ENCODE data around the gene NFE2L1. TPM values are rescaled to one million over a fixed set of nuclear protein-coding genes. Genes with fewer than 3 reads are reported as not detected.

NFE2L1 gene
- total RNA-seq, 1 experiment from 2014 or later = 161 TPM

GRCh38 chr17:48081858-48082257 lies 33.7 kb downstream of the NFE2L1 start:
- Histone ChIP-seq H3K27ac (ENCODE audit: insufficient read length, low read depth, low read length) (no peak overlapping the region), H4K5ac (ENCODE audit: insufficient read length, low read depth, low read length) (no peak overlapping the region), H3T11ph (ENCODE audit: low read length) (no peak overlapping the region), H3K79me1 (ENCODE audit: insufficient read depth, low read depth, low read length, poor library complexity, severe bottlenecking) (peaks cover 5% of the 10 kb centered on the region), H3K9ac (ENCODE audit: extremely low read depth, insufficient read length, low read length) (no peak overlapping the region), H2BK20ac (ENCODE audit: low read depth, low read length, poor library complexity, severe bottlenecking) (no peak overlapping the region), H4K20me1 (ENCODE audit: control insufficient read depth, insufficient read depth, insufficient read length) (no peaks in the 10 kb centered on the region), H3K18ac (ENCODE audit: insufficient read length, low read depth, low read length) (no peak overlapping the region), H3K14ac (ENCODE audit: insufficient read depth, low read length) (no peak overlapping the region), H2BK15ac (ENCODE audit: low read depth, low read length) (no peak overlapping the region), H3K23ac (ENCODE audit: insufficient read length, low read depth, low read length) (no peak overlapping the region), H2BK120ac (ENCODE audit: low read depth, low read length, poor library complexity, severe bottlenecking) (no peak overlapping the region), H3K9me3 (ENCODE audit: control insufficient read depth, low read depth, low read length) (no peaks in the 10 kb centered on the region), H2AK5ac (ENCODE audit: insufficient read length, low read length) (no peak overlapping the region), H3K79me2 (ENCODE audit: insufficient read depth, low read length) (peaks cover 8% of the 10 kb centered on the region; the same call in 1 of the 2 replicates), H3K27me3 (ENCODE audit: insufficient read depth, low read length) (no peaks in the 10 kb centered on the region), H2BK12ac (ENCODE audit: insufficient read length, low read depth, low read length) (no peak overlapping the region), H2AFZ (ENCODE audit: low read length) (no peak overlapping the region), H3K23me2 (ENCODE audit: insufficient read length, low read depth, low read length, poor library complexity, severe bottlenecking) (no peaks in the 10 kb centered on the region), H4K91ac (ENCODE audit: insufficient read length, low read depth, low read length) (no peak overlapping the region), H4K8ac (replicated peaks; ENCODE audit: insufficient read length, low read depth, low read length) (no peak overlapping the region), H3K56ac (ENCODE audit: insufficient read length, low read depth, low read length) (no peak overlapping the region), H2BK5ac (ENCODE audit: insufficient read length, low read length) (no peak overlapping the region), H3K4me2 (ENCODE audit: insufficient read depth, insufficient read length, low read length) (no peak overlapping the region), H3K4me1 (ENCODE audit: insufficient read depth, low read length) (no peaks in the 10 kb centered on the region), H3K4ac (ENCODE audit: low read depth, low read length) (no peak overlapping the region)
- DNase-seq = no peak
- H3K4me1 Mint-ChIP-seq = no peaks in the 10 kb centered on the region
- H3K27me3 Mint-ChIP-seq (ENCODE audit: low read depth) = no peaks in the 10 kb centered on the region
- no peaks in the 10 kb centered on the region for H3K9me3 Mint-ChIP-seq
- TF ChIP-seq CTCF (conservative IDR thresholded peaks at IDR 0.05) = no peak
- peak overlapping the region in 1 of 3 experiments; percentile 75; a peak in 3 of 7 replicates for H3K27ac Mint-ChIP-seq
- peaks cover 0 to 7% (median 2%) of the 10 kb centered on the region in 3 experiments; a peak in 5 of 7 replicates for H3K36me3 Mint-ChIP-seq (ENCODE audit: insufficient read depth in 1 of 3, low read depth in 3 of 3)
- WGBS (ENCODE audit: extremely low coverage, insufficient read length, low lambda C conversion rate) = no CpG with 5 or more reads among the region's 5 CpGs
- no peak overlapping the region for H3K4me3 Mint-ChIP-seq

All from H9 (cell line).